Panc1 (cell line): ENCODE data around the gene RCOR1. TPM values are rescaled to one million over a fixed set of nuclear protein-coding genes. Genes with fewer than 3 reads are reported as not detected.
A peak's percentile ranks its signal among the peaks of the same experiment; 100 is the strongest.

Experiments used
- ATAC-seq: fragments of 200-7000 bp; cut with Tn5 transposase; 2 replicates; pipeline ENCODE4 v1.9.1; 2020; ENCODE audit warnings: mild to moderate bottlenecking, moderate library complexity
- BruUV-seq: library from RNA; stranded (reverse); fragments of 400-500 nt; replicated peaks from 2 replicates; lab custom pipeline; 2021; lab: Mats Ljungman, UMichigan
- CTCF ChIA-PET: fragments of 300-600 bp; sonication (Branson Sonifier 250); formaldehyde crosslinking; loops from one replicate; lab custom pipeline; 2022; ENCODE audit warnings: antibody characterized with exemption; lab: Charles Lee
- POLR2A ChIA-PET: fragments of 300-600 bp; sonication (Branson Sonifier 250); formaldehyde crosslinking; loops from one replicate; lab custom pipeline; 2022; ENCODE audit warnings: antibody characterized with exemption; lab: Charles Lee
- DNase-seq: peaks from one replicate; pipeline ENCODE4 v3.0.0-alpha.2; 2010; ENCODE audit warnings: low read depth, low spot score
- H3K27ac ChIP-seq: 2 replicates; pipeline ENCODE4 v1.5.1; 2011; ENCODE audit warnings: mild to moderate bottlenecking, low read length, inconsistent platforms
- H3K27me3 ChIP-seq: fragments of 200-500 bp; sonication (Bioruptor generic); 2 replicates; pipeline ENCODE4 v1.6.0; 2014; ENCODE audit warnings: low read length, inconsistent platforms; ENCODE audit not compliant: control insufficient read depth, insufficient read depth
- H3K36me3 ChIP-seq: fragments of 200-500 bp; sonication (Bioruptor generic); 2 replicates; pipeline ENCODE4 v1.5.1; 2014; ENCODE audit warnings: inconsistent platforms, mild to moderate bottlenecking, low read length, moderate library complexity; ENCODE audit not compliant: control insufficient read depth, insufficient read depth
- H3K4me1 ChIP-seq: 2 replicates; pipeline ENCODE4 v1.5.1; 2011; ENCODE audit warnings: inconsistent platforms, mild to moderate bottlenecking, low read length, moderate library complexity; ENCODE audit not compliant: control insufficient read depth, insufficient read depth
- H3K4me3 ChIP-seq, 2 experiments: 2 replicates each; pipeline ENCODE4 v1.5.1; 2011 to 2012; ENCODE audit warnings: low read depth in 2 of 2, low read length in 2 of 2, mild to moderate bottlenecking in 2 of 2, inconsistent platforms in 1 of 2, moderate library complexity in 1 of 2
- H3K9me3 ChIP-seq: fragments of 200-500 bp; sonication (Bioruptor generic); 2 replicates; pipeline ENCODE4 v1.5.1; 2014; ENCODE audit warnings: low read depth, mild to moderate bottlenecking, inconsistent platforms, low read length, moderate library complexity; ENCODE audit not compliant: control insufficient read depth, insufficient read depth
- CTCF ChIP-seq: fragments of 450-650 bp; IDR thresholded peaks from 2 replicates; pipeline ENCODE4 v1.5.1; 2017; ENCODE audit warnings: mild to moderate bottlenecking
- POLR2AphosphoS5 ChIP-seq: IDR thresholded peaks from 2 replicates; pipeline ENCODE4 v1.6.1; 2012; ENCODE audit warnings: mild to moderate bottlenecking, low read depth, low read length, moderate library complexity
- SIN3A ChIP-seq: IDR thresholded peaks from 2 replicates; pipeline ENCODE4 v1.6.1; 2012; ENCODE audit warnings: low read depth, mild to moderate bottlenecking, low read length, moderate library complexity, borderline replicate concordance; ENCODE audit not compliant: insufficient read depth
- TCF7L2 ChIP-seq: IDR thresholded peaks from 2 replicates; pipeline ENCODE4 v1.6.1; 2011; ENCODE audit warnings: mild to moderate bottlenecking, low read depth, low read length, inconsistent platforms
- in situ Hi-C: cut with HindIII; loops from 2 replicates; pipeline ENCODE4 v1.10.0; 2016; ENCODE audit warnings: low sequenced_read_pairs, low pct_unique_long_range_greater_than_20kb
- intact Hi-C: fragments of 100-400 bp; cut with micrococcal nuclease; formaldehyde crosslinking; loops from one replicate; pipeline ENCODE4 v1.10.0; 2022; ENCODE audit not compliant: unreplicated experiment
- total RNA-seq: library from RNA; stranded (reverse); gene quantifications from one replicate; pipeline ENCODE4 v1.2.1, GENCODE V29; 2021; ENCODE audit not compliant: unreplicated experiment
- TF ChIP-seq, protein P1 (sequence below), 2 experiments: IDR thresholded peaks; 2 replicates each; pipeline ENCODE4 v1.6.1; 2011 to 2012; ENCODE audit warnings: low read depth in 2 of 2, control low read depth in 1 of 2, low read length in 1 of 2, mild to moderate bottlenecking in 1 of 2, moderate library complexity in 1 of 2; ENCODE audit not compliant: insufficient read depth in 1 of 2

The RCOR1 gene
- total RNA-seq, 1 experiment from 2014 or later: 27.1 TPM

DNA sequence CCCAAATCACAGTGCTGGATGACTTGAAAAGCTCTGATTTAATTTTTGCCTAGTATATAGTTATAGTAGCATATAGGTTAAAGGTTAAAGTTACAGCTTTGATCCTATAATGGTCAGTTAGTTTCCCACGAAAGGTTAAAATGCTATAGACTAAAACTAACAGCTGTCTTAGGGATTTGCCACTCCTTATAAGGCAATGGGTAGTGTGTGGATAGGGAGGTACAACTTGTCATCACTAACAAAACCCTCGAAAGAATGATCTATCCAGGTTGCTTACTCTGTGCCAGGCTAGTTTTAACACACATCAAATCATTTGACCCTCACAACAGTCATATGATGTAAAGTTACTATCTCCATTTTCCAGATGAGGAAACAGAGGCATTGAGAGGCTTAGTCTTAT is 11.7 kb downstream of the RCOR1 start:
- Histone ChIP-seq H3K36me3 (no peaks in the 10 kb centered on the region), H3K4me3 (no peak overlapping the region), H3K27ac (no peak overlapping the region), H3K27me3 (no peaks in the 10 kb centered on the region), H3K4me1 (peaks cover 21% of the 10 kb centered on the region), H3K9me3 (no peaks in the 10 kb centered on the region)
- TF ChIP-seq SIN3A (no peak), CTCF (no peak), POLR2AphosphoS5 (no peak)
- TF ChIP-seq, protein P1, sequence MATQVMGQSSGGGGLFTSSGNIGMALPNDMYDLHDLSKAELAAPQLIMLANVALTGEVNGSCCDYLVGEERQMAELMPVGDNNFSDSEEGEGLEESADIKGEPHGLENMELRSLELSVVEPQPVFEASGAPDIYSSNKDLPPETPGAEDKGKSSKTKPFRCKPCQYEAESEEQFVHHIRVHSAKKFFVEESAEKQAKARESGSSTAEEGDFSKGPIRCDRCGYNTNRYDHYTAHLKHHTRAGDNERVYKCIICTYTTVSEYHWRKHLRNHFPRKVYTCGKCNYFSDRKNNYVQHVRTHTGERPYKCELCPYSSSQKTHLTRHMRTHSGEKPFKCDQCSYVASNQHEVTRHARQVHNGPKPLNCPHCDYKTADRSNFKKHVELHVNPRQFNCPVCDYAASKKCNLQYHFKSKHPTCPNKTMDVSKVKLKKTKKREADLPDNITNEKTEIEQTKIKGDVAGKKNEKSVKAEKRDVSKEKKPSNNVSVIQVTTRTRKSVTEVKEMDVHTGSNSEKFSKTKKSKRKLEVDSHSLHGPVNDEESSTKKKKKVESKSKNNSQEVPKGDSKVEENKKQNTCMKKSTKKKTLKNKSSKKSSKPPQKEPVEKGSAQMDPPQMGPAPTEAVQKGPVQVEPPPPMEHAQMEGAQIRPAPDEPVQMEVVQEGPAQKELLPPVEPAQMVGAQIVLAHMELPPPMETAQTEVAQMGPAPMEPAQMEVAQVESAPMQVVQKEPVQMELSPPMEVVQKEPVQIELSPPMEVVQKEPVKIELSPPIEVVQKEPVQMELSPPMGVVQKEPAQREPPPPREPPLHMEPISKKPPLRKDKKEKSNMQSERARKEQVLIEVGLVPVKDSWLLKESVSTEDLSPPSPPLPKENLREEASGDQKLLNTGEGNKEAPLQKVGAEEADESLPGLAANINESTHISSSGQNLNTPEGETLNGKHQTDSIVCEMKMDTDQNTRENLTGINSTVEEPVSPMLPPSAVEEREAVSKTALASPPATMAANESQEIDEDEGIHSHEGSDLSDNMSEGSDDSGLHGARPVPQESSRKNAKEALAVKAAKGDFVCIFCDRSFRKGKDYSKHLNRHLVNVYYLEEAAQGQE (IDR thresholded peaks at IDR 0.05; ENCODE audit: insufficient read depth in 1 of 2, low read depth in 2 of 2, low read length in 1 of 2): no peak
- ChIA-PET POLR2A (no interaction called here), CTCF (no interaction called here)
- intact Hi-C loops: no loop called here
- TSS peak; percentile 58 for BruUV-seq
- in situ Hi-C loops: no loop called here
- ATAC-seq: no peak
- DNase-seq: no peak

GRCh38 chr14:102605029-102605428 is 12.6 kb downstream of the RCOR1 start:
- no peak for DNase-seq
- ChIA-PET POLR2A (no interaction called here), CTCF (no interaction called here)
- in situ Hi-C loops: no loop called here
- no peaks in the 10 kb centered on the region for H3K9me3 ChIP-seq
- intact Hi-C loops: no loop called here
- no TSS peak for BruUV-seq
- no peaks in the 10 kb centered on the region for H3K36me3 ChIP-seq
- no peaks in the 10 kb centered on the region for H3K27me3 ChIP-seq
- no peak overlapping the region for H3K4me3 ChIP-seq
- ATAC-seq: no peak
- no peak overlapping the region for H3K27ac ChIP-seq
- H3K4me1 ChIP-seq: peaks cover 21% of the 10 kb centered on the region
- TF ChIP-seq, protein P1 (IDR thresholded peaks at IDR 0.05; ENCODE audit: insufficient read depth in 1 of 2, low read depth in 2 of 2, low read length in 1 of 2): no peak
- TF ChIP-seq SIN3A (no peak), CTCF (no peak), POLR2AphosphoS5 (no peak), TCF7L2 (no peak)
